ENCODE measurements around the gene GHITM.

DNA sequence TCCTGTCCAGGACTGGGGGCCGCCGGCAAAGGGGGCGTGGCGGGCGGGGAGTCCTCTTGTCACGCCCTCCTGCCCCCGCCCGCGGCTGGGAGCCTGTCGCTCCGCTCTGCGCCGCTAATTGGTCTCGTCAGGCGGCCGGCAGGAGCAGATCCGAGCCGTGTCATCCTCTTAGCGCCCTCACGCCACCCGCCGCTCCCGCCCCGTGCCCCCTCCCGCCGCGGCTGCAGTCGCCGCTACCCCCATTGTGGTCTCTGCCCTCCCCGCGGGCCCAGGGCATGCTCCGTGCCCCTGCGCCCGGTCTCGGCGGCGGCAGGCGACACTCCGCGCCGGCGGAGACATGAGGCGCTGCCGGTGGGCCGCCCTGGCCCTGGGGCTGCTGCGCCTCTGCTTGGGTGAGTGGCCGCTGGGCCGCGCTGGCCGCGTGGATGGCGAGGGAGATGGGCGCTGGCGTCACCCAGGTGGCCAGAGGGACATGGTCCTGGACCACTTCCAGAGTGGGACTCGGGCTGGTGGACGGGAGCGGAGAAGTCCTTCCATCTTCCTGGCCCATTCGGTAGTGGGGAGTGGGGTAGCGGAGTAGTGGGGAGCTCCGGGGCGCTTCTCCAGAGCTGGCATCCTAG lies 55.2 kb downstream of the GHITM start, which contains the start of gene CDHR1:
- TF ChIP-seq, protein P1, sequence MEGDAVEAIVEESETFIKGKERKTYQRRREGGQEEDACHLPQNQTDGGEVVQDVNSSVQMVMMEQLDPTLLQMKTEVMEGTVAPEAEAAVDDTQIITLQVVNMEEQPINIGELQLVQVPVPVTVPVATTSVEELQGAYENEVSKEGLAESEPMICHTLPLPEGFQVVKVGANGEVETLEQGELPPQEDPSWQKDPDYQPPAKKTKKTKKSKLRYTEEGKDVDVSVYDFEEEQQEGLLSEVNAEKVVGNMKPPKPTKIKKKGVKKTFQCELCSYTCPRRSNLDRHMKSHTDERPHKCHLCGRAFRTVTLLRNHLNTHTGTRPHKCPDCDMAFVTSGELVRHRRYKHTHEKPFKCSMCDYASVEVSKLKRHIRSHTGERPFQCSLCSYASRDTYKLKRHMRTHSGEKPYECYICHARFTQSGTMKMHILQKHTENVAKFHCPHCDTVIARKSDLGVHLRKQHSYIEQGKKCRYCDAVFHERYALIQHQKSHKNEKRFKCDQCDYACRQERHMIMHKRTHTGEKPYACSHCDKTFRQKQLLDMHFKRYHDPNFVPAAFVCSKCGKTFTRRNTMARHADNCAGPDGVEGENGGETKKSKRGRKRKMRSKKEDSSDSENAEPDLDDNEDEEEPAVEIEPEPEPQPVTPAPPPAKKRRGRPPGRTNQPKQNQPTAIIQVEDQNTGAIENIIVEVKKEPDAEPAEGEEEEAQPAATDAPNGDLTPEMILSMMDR (IDR thresholded peaks at IDR 0.05): no peak
- TF ChIP-seq POLR2A (IDR thresholded peaks at IDR 0.05): no peak
- no peak for TF ChIP-seq POLR2AphosphoS5 (IDR thresholded peaks at IDR 0.05; ENCODE audit: insufficient read depth in 1 of 2, low read depth in 1 of 2)

Measured in vagina (tissue), 2 donors.